MM.1S (cell line): ENCODE data around the gene NF2.
A peak's percentile ranks its signal among the peaks of the same experiment; 100 is the strongest.

Experiments used
- DNase-seq: peaks from one replicate; pipeline ENCODE4 v3.0.0-alpha.2; 2015
- H2AFZ ChIP-seq: fragments of 300-600 bp; sonication (generic); 2 replicates; pipeline ENCODE4 v1.6.0; 2016; ENCODE audit warnings: antibody characterized with exemption, low read length
- H3F3A ChIP-seq: fragments of 300-600 bp; sonication (generic); 2 replicates; pipeline ENCODE4 v1.6.1; 2016; ENCODE audit warnings: mild to moderate bottlenecking, antibody characterized with exemption, low read length, moderate library complexity, mixed read lengths; ENCODE audit not compliant: insufficient read depth
- H3K27ac ChIP-seq: fragments of 300-600 bp; sonication (generic); 2 replicates; pipeline ENCODE4 v1.5.1; 2016; ENCODE audit warnings: mild to moderate bottlenecking, low read length
- H3K27me3 ChIP-seq: fragments of 300-600 bp; sonication (generic); replicated peaks from 2 replicates; pipeline ENCODE4 v1.6.0; 2016; ENCODE audit warnings: low read length; ENCODE audit not compliant: insufficient read depth
- H3K36me3 ChIP-seq: fragments of 300-600 bp; sonication (generic); replicated peaks from 2 replicates; pipeline ENCODE4 v1.6.1; 2016; ENCODE audit warnings: mild to moderate bottlenecking, low read length, mixed read lengths; ENCODE audit not compliant: insufficient read depth
- H3K4me1 ChIP-seq: fragments of 300-600 bp; sonication (generic); 2 replicates; pipeline ENCODE4 v1.6.1; 2016; ENCODE audit warnings: low read length, mixed read lengths
- H3K4me2 ChIP-seq: fragments of 300-600 bp; sonication (generic); 2 replicates; pipeline ENCODE4 v1.6.0; 2016; ENCODE audit warnings: low read depth, low read length
- H3K4me3 ChIP-seq: fragments of 300-600 bp; sonication (generic); 2 replicates; pipeline ENCODE4 v1.5.1; 2016; ENCODE audit warnings: low read length, mixed read lengths
- H3K79me2 ChIP-seq: fragments of 300-600 bp; sonication (generic); 2 replicates; pipeline ENCODE4 v1.6.1; 2016; ENCODE audit warnings: mixed run types, low read length, mixed read lengths
- H3K9ac ChIP-seq: fragments of 300-600 bp; sonication (generic); 2 replicates; pipeline ENCODE4 v1.6.1; 2016; ENCODE audit warnings: low read length, mixed read lengths
- H3K9me2 ChIP-seq: fragments of 300-600 bp; sonication (generic); replicated peaks from 2 replicates; pipeline ENCODE4 v1.6.1; 2016; ENCODE audit warnings: mild to moderate bottlenecking, low read length, mixed read lengths; ENCODE audit not compliant: insufficient read depth
- H3K9me3 ChIP-seq: fragments of 300-600 bp; sonication (generic); replicated peaks from 2 replicates; pipeline ENCODE4 v1.6.1; 2016; ENCODE audit warnings: mild to moderate bottlenecking, low read length, mixed read lengths; ENCODE audit not compliant: insufficient read depth
- H4K20me1 ChIP-seq: fragments of 300-600 bp; sonication (generic); 2 replicates; pipeline ENCODE4 v1.6.1; 2016; ENCODE audit warnings: mild to moderate bottlenecking, low read length, moderate library complexity, mixed read lengths; ENCODE audit not compliant: insufficient read depth
- CTCF ChIP-seq: fragments of 300-600 bp; sonication (generic); IDR thresholded peaks from 2 replicates; pipeline ENCODE4 v1.5.1; 2016; ENCODE audit warnings: antibody characterized with exemption, low read length, mixed read lengths
- EZH2 ChIP-seq: fragments of 300-600 bp; sonication (generic); optimal IDR thresholded peaks from 2 replicates; pipeline ENCODE3; 2017; ENCODE audit warnings: low read depth, mild to moderate bottlenecking, antibody characterized with exemption, low read length, mixed read lengths
- EZH2phosphoT487 ChIP-seq: fragments of 300-600 bp; sonication (generic); IDR thresholded peaks from 2 replicates; pipeline ENCODE4 v1.6.1; 2018; ENCODE audit warnings: antibody characterized with exemption, low read length

Gene NF2

GRCh38 chr22:29726106-29726505, 122.7 kb downstream of the NF2 start:
- H3K9me3 ChIP-seq: no peaks in the 10 kb centered on the region
- H3K9me2 ChIP-seq: no peaks in the 10 kb centered on the region
- no peaks in the 10 kb centered on the region for H3F3A ChIP-seq
- H3K36me3 ChIP-seq: no peaks in the 10 kb centered on the region
- H3K27me3 ChIP-seq: peaks cover 58% of the 10 kb centered on the region
- no peak for DNase-seq
- no peak overlapping the region for H3K4me3 ChIP-seq
- no peak overlapping the region for H2AFZ ChIP-seq
- no peaks in the 10 kb centered on the region for H3K79me2 ChIP-seq
- H3K27ac ChIP-seq: no peak overlapping the region
- TF ChIP-seq EZH2phosphoT487 (no peak), CTCF (no peak), EZH2 (no peak)
- H3K4me1 ChIP-seq: no peaks in the 10 kb centered on the region
- H3K9ac ChIP-seq: no peak overlapping the region
- H3K4me2 ChIP-seq: no peak overlapping the region
- H4K20me1 ChIP-seq: no peaks in the 10 kb centered on the region

- Histone ChIP-seq H3K79me2 (no peaks in the 10 kb centered on the region), H3K27me3 (peaks cover 53% of the 10 kb centered on the region), H2AFZ (no peak overlapping the region), H3K4me3 (no peak overlapping the region), H3K9me3 (no peaks in the 10 kb centered on the region), H3K27ac (no peak overlapping the region), H3K9me2 (no peaks in the 10 kb centered on the region), H3F3A (no peaks in the 10 kb centered on the region), H3K4me1 (no peaks in the 10 kb centered on the region), H3K36me3 (no peaks in the 10 kb centered on the region), H4K20me1 (no peaks in the 10 kb centered on the region), H3K9ac (no peak overlapping the region), H3K4me2 (no peak overlapping the region)
- no peak for DNase-seq
- TF ChIP-seq CTCF (no peak), EZH2phosphoT487 (no peak), EZH2 (no peak)
Observed at GRCh38 chr22:29726512-29727130, 123.2 kb downstream of the NF2 start.

- peak; percentile 9 for DNase-seq
- Histone ChIP-seq H3K27ac (no peak overlapping the region), H3K4me3 (no peak overlapping the region), H3K9me2 (no peaks in the 10 kb centered on the region), H3K79me2 (no peaks in the 10 kb centered on the region), H3K36me3 (no peaks in the 10 kb centered on the region), H4K20me1 (no peaks in the 10 kb centered on the region), H2AFZ (no peak overlapping the region), H3K9ac (no peak overlapping the region), H3F3A (no peaks in the 10 kb centered on the region), H3K4me1 (no peaks in the 10 kb centered on the region), H3K27me3 (peaks cover 48% of the 10 kb centered on the region), H3K9me3 (no peaks in the 10 kb centered on the region), H3K4me2 (no peak overlapping the region)
- TF ChIP-seq CTCF (peak; percentile 28), EZH2 (no peak)
Observed at GRCh38 chr22:29727131-29727523, 123.7 kb downstream of the NF2 start.
